ENCODE results near the gene SLC7A7. TPM values are rescaled to one million over a fixed set of nuclear protein-coding genes. Genes with fewer than 3 reads are reported as not detected.
"Not testable (repeated sequence)": the region's sequence is repeated elsewhere in the genome, so short reads cannot be mapped to it uniquely, and the experiment has no call there.

Gene SLC7A7
- total RNA-seq, 2 experiments from 2014 or later, result 0.38 to 0.60 TPM

DNA sequence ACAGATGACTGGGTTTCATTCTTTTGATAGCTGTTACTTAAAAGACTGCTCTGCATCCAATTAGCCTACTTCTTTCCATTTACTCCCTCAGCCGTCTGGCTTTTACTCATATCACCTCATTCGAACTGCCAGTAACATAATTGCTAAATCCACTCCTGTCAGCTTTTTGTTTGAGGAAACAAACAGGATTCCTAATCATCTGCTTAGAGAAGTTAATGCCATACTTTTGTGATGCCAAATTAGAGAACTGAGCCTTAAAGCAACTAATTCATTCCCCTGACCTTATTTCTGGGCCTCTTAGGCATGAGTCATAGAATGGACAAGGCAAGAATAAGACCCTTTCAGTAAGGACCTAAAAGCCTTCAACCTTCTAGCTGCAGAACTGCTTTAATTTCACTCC, 45.9 kb downstream of the SLC7A7 start:
- no peak overlapping the region for H3K4me3 Mint-ChIP-seq
- H3K36me3 Mint-ChIP-seq (ENCODE audit: low read depth), result peaks cover 63% of the 10 kb centered on the region
- H3K4me1 Mint-ChIP-seq, result peaks cover 35% of the 10 kb centered on the region
- peaks cover 2% of the 10 kb centered on the region for H3K9me3 Mint-ChIP-seq
- H3K27ac Mint-ChIP-seq, result no peak overlapping the region
- POLR2A ChIA-PET, result no interaction called here
- H3K27me3 Mint-ChIP-seq, result no peaks in the 10 kb centered on the region
- no peak for DNase-seq
- CTCF ChIA-PET, result no interaction called here

DNA sequence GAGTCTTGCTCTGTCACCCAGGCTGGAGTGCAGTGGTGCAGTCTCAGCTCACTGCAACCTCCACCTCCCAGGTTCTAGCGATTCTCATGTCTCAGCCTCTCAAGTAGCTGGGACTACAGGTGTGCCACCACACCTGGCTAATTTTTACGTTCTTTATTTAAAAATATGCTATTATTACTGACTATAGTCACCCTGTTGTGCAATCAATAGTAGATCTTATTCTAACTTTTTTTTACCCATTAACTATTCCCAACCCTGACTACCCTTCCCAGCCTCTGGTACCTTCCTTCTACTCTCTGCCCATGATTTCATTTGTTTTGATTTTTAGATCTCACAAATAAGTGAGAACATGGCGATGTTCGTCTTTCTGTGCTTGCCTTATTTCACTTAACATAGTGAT, 46.3 kb downstream of the SLC7A7 start:
- DNase-seq, result no peak
- H3K4me1 Mint-ChIP-seq, result peaks cover 35% of the 10 kb centered on the region
- CTCF ChIA-PET, result no interaction called here
- no peaks in the 10 kb centered on the region for H3K27me3 Mint-ChIP-seq
- POLR2A ChIA-PET, result no interaction called here
- H3K27ac Mint-ChIP-seq, result no peak overlapping the region
- H3K4me3 Mint-ChIP-seq, result no peak overlapping the region
- peaks cover 60% of the 10 kb centered on the region for H3K36me3 Mint-ChIP-seq (ENCODE audit: low read depth)
- peaks cover 2% of the 10 kb centered on the region for H3K9me3 Mint-ChIP-seq

DNA sequence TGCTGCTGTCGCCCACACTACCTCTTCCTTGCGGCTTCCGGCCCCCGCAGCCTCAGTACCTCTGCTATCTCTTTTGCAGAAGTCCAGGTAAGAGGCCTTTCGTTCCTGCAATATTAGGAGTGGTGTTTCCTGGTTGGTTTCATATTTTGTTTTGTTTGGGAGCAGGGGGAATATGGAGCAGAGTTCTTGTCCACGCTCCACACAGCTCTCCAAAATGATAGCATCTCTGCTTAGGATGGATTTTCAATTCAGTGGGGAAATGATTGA, 48.0 kb downstream of the SLC7A7 start:
- no peaks in the 10 kb centered on the region for H3K27me3 Mint-ChIP-seq
- H3K4me1 Mint-ChIP-seq, result peaks cover 35% of the 10 kb centered on the region
- peak overlapping the region; percentile 97 for H3K27ac Mint-ChIP-seq
- ChIA-PET CTCF (interaction anchor here (0.8 to 2.7 kb wide), 9 partner anchors 54 to 211 kb away, joined by 3 to 16 read pairs (median 6); partner anchors contain the start of genes DAD1, HAUS4 and PRMT5), POLR2A (interaction anchor here (1.3 to 3.3 kb wide), 16 partner anchors 8 to 1256 kb away, joined by 4 to 39 read pairs (median 10); partner anchors contain the start of genes ABHD4, ACIN1, C14orf119 and DAD1)
- peak overlapping the region; percentile 93 for H3K4me3 Mint-ChIP-seq
- H3K9me3 Mint-ChIP-seq, result peaks cover 8% of the 10 kb centered on the region
- no peak for DNase-seq
- H3K36me3 Mint-ChIP-seq (ENCODE audit: low read depth), result peaks cover 57% of the 10 kb centered on the region

DNA sequence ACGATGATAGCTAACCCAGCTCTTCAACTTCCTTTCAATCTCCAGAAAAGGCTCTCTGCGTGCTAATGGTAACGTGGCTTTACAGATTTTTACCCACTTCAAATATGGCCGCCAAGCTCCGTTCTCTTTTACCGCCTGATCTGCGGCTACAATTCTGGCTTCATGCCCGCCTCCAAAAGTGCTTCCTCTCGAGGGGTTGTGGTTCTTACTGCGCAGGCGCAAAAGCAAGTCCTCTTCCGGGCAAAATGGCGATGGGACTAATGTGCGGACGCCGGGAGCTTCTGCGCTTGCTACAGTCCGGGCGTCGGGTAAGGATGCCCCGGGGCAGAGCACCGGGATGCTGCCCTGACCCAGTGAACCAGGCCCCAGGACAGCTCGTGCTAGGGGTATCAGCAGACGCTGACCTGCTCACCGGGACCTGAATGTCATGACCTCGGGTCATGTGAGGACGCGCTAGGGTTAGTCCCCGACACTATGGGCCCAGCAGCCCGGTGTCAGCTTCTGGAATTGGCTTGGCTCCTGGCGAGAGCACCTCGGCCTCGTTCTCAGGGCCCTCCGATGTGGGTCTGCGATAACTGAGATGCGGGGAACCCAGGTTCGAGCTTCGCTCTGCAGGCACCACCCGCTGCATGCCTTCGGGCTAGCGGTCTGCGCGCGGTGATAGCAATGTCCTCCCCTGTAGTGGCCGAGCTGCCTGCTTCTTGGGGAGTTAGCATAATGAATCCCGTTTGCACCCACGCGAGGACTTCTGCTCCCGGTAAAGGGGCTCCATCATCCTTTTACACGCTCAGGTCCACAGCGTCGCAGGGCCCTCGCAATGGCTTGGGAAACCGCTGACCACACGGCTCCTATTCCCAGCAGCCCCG, 48.5 kb downstream of the SLC7A7 start, which contains the start of gene OXA1L:
Gene OXA1L (plus strand): TSS at position 232 of the 866 bp plus-strand sequence. CDS start 14 bp downstream, at position 246.
- Mint-ChIP-seq H3K4me3 (peak within 1 kb of the TSS; percentile 93), H3K27me3 (no peaks in the 10 kb centered on the region), H3K27ac (peak within 1 kb of the TSS; percentile 97), H3K4me1 (peaks cover 35% of the 10 kb centered on the region), H3K36me3 (ENCODE audit: low read depth) (peaks cover 59% of the 10 kb centered on the region), H3K9me3 (peaks cover 12% of the 10 kb centered on the region)
- ChIA-PET POLR2A (interaction anchor here (0.6 to 3.3 kb wide), 41 partner anchors 8 to 1366 kb away, joined by 3 to 39 read pairs (median 4); partner anchors contain the start of genes ABHD4, ACIN1, C14orf119 and DAD1), CTCF (interaction anchor here (0.6 to 2.8 kb wide), 23 partner anchors 10 to 864 kb away, joined by 3 to 22 read pairs (median 5); partner anchors contain the start of genes ACIN1, C14orf119, DAD1 and HAUS4)
- DNase-seq, result peak; percentile 97

DNA sequence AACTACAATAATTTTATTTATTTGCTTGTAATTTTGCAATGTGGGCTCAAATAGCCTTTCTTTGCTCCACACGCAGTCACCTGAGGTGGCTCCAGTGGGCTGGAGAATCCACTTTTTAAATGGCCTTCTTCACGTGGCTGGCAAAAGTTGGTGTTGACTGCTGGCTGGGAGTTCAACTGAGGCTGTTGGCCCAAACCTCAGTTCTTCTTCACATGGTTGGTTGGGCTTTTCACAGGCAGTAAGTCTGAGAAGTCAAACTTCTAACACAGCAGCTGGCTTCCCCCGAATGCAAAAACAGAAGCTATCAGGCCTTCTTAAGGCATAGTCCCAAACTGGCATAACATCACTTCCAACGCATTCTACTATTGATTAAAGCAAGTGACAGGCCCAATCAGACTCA, 50.9 kb downstream of the SLC7A7 start:
- Mint-ChIP-seq H3K27me3 (no peaks in the 10 kb centered on the region), H3K36me3 (ENCODE audit: low read depth) (peaks cover 41% of the 10 kb centered on the region), H3K9me3 (peaks cover 17% of the 10 kb centered on the region), H3K27ac (no peak overlapping the region), H3K4me1 (peaks cover 34% of the 10 kb centered on the region), H3K4me3 (no peak overlapping the region)
- POLR2A ChIA-PET, result no interaction called here
- CTCF ChIA-PET, result interaction anchor here (2.8 kb wide), 1 partner anchor 175 kb away, joined by 22 read pairs; the partner anchor contains the start of gene DAD1
- DNase-seq, result no peak

DNA sequence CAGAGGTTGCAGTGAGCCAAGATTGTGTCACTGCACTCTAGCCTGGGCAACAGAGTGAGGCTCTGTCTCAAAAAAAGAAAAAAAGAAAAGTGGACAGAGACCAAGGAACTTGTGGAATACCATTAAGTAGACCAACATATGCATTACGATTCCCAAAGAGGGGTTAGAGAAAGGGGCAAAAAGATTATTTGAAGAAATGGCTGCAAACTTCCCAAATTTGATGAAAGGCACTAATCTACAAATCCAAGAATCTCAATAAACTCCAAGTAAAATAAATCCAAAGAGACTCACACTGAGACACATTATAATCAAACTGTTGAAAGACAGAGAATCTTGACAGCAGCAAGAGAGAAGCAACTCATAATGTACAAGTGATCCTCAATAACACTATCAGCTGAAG, 53.5 kb downstream of the SLC7A7 start:
- POLR2A ChIA-PET, result no interaction called here

DNA sequence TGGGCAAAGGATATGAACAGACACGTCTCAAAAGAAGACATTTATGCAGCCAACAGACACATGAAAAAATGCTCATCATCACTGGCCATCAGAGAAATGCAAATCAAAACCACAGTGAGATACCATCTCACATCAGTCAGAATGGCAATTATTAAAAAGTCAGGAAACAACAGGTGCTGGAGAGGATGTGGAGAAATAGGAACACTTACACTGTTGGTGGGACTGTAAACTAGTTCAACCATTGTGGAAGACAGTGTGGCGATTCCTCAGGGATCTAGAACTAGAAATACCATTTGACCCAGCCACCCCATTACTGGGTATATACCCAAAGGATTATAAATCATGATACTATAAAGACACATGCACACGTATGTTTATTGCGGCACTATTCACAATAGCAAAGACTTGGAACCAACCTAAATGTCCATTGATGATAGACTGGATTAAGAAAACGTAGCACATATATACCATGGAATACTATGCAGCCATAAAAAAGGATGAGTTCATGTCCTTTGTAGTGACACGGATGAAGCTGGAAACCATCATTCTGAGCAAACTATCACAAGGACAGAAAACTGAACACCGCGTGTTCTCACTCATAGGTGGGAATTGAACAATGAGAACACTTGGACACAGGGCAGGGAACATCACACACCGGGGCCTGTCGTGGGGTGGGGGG, 57.1 kb downstream of the SLC7A7 start:
- H3K27me3 Mint-ChIP-seq, H3K27ac Mint-ChIP-seq, H3K4me3 Mint-ChIP-seq, H3K4me1 Mint-ChIP-seq, CTCF ChIA-PET, POLR2A ChIA-PET, DNase-seq: not testable (repeated sequence)
- H3K36me3 Mint-ChIP-seq (ENCODE audit: low read depth), result peaks cover 16% of the 10 kb centered on the region
- peaks cover 16% of the 10 kb centered on the region for H3K9me3 Mint-ChIP-seq

More for the DNA sequence above, 53.5 kb downstream of the SLC7A7 start:
- CTCF ChIA-PET, result no interaction called here
- Mint-ChIP-seq H3K4me1 (peaks cover 14% of the 10 kb centered on the region), H3K9me3 (peaks cover 17% of the 10 kb centered on the region), H3K36me3 (ENCODE audit: low read depth) (peaks cover 22% of the 10 kb centered on the region), H3K27me3 (peaks cover 1% of the 10 kb centered on the region), H3K27ac (no peak overlapping the region), H3K4me3 (no peak overlapping the region)
- DNase-seq, result no peak

DNA sequence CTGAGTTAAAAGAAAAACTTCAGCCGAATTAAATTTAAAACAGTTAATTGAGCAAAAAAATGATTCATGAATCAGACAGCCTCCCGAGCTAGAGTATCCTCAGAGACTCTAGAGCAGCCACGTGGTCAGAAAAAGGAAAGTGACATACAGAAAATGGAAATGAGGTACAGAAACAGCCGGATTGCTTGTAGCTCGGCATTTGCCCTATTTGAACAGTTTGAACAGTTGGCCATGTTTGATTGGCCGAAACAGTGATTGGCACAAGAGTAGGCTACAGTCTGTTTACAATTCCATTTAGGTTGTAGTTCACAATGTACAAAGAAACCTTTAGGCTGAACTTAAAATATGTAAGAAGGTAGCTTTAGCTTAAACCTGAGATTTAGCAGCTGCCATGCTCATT, 61.6 kb downstream of the SLC7A7 start:
- no peaks in the 10 kb centered on the region for H3K36me3 Mint-ChIP-seq (ENCODE audit: low read depth)
- peaks cover 32% of the 10 kb centered on the region for H3K27me3 Mint-ChIP-seq
- no peak for DNase-seq
- H3K9me3 Mint-ChIP-seq, result no peaks in the 10 kb centered on the region
- ChIA-PET POLR2A (no interaction called here), CTCF (interaction anchor here (1.3 kb wide), 1 partner anchor 12 kb away, joined by 5 read pairs; the partner anchor contains the start of gene OXA1L)
- H3K4me3 Mint-ChIP-seq, result no peak overlapping the region
- peaks cover 4% of the 10 kb centered on the region for H3K4me1 Mint-ChIP-seq
- no peak overlapping the region for H3K27ac Mint-ChIP-seq

DNA sequence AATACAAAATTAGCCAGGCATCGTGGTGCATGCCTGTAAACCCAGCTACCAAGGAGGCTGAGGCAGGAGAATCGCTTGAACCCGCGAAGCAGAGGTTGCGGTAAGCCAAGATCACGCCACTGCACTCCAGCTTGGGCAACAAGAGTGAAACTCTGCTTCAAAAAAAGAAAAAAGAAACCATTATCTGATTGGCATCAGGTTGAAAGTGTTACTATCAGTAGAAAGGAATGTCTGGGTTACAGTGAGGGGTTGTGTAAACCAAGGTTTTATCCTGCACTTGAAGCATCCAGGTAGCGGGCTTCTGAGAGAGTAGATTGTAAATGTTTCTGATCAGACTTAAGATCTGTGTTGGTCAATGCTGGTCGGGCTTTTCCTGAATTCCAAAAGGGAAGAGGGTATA, 62.8 kb downstream of the SLC7A7 start:
- Mint-ChIP-seq H3K27ac (no peak overlapping the region), H3K27me3 (peaks cover 42% of the 10 kb centered on the region), H3K4me1 (peaks cover 6% of the 10 kb centered on the region), H3K36me3 (ENCODE audit: low read depth) (no peaks in the 10 kb centered on the region), H3K4me3 (no peak overlapping the region), H3K9me3 (no peaks in the 10 kb centered on the region)
- ChIA-PET CTCF (interaction anchor here (0.7 to 1.3 kb wide), 2 partner anchors 14 to 20 kb away, joined by 4 to 5 read pairs; partner anchors contain the start of gene OXA1L), POLR2A (no interaction called here)
- DNase-seq, result no peak

DNA sequence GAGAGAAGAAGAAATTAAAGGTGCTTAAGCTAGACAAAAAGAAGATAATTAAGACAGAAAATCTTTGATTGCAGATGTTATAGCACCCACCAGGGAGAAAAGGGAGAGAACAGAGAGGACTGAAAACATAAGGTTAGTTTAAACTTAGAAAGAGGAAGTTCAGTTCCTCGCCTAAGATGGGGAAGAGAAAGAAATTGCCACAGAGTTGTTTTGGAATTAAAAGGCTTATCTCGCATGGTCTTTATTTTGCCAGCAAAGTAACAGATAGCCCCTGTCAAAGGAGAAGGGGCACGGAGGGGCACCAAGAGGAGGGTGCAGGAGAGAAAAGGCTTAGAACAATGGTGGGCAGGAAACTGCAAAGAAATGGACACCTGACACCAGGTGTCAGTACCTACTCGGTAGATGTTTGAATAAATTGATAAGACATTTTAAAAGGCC, 66.6 kb downstream of the SLC7A7 start:
- CTCF ChIA-PET, result interaction anchor here (0.6 to 2.4 kb wide), 4 partner anchors 17 to 169 kb away, joined by 3 to 5 read pairs (median 3); partner anchors contain the start of gene OXA1L
- peaks cover 47% of the 10 kb centered on the region for H3K27me3 Mint-ChIP-seq
- no peak overlapping the region for H3K27ac Mint-ChIP-seq
- DNase-seq, result no peak
- H3K36me3 Mint-ChIP-seq (ENCODE audit: low read depth), result no peaks in the 10 kb centered on the region
- POLR2A ChIA-PET, result interaction anchor here (1.4 kb wide), 2 partner anchors 17 to 18 kb away, joined by 4 to 5 read pairs; partner anchors contain the start of gene OXA1L
- H3K4me3 Mint-ChIP-seq, result no peak overlapping the region
- H3K9me3 Mint-ChIP-seq, result no peaks in the 10 kb centered on the region
- peaks cover 6% of the 10 kb centered on the region for H3K4me1 Mint-ChIP-seq

DNA sequence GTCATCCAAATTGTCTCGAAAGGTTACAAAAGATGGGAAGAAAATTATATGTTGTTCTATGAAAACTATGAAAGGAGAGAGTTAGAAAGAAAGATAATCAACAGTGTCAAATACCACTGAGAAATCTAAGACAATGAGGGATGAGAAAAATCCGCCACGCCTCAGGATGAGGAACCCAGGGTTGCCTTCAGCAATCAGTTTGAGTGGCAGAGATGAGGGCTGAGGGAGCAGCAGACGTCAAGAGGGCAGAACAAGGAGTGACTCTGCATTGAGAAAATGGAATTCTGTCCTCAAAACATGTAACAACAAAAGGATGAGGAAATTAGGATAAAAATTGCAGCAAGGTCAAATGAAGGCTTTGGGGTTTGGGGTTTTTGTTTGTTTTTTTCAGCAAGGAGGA, 67.0 kb downstream of the SLC7A7 start:
- no peak overlapping the region for H3K27ac Mint-ChIP-seq
- POLR2A ChIA-PET, result interaction anchor here (1.4 kb wide), 1 partner anchor 18 kb away, joined by 5 read pairs; the partner anchor contains the start of gene OXA1L

DNA sequence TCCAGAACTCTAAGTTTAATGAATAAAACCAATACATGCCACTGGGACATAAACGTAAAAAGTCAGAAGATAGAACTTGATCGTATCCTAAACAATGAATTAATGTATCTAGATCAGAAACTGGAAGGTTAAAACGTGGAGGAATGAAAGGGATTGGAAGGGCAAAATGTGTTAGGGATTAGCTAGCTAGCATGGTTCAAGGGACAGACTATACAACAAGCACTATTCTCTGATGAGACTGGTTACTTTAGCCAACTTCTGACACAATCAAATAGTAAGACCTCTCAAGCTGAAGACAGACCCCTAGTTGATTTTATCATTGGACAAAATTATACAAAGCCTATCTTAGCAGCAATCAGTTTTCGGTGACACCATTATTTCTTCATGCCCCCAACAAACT, 67.5 kb downstream of the SLC7A7 start:
- H3K9me3 Mint-ChIP-seq, result no peaks in the 10 kb centered on the region
- no peaks in the 10 kb centered on the region for H3K36me3 Mint-ChIP-seq (ENCODE audit: low read depth)
- peaks cover 6% of the 10 kb centered on the region for H3K4me1 Mint-ChIP-seq
- POLR2A ChIA-PET, result interaction anchor here (1.4 kb wide), 1 partner anchor 18 kb away, joined by 5 read pairs; the partner anchor contains the start of gene OXA1L
- peaks cover 44% of the 10 kb centered on the region for H3K27me3 Mint-ChIP-seq
- no peak overlapping the region for H3K4me3 Mint-ChIP-seq
- no peak overlapping the region for H3K27ac Mint-ChIP-seq
- no peak for DNase-seq
- CTCF ChIA-PET, result interaction anchor here (0.6 kb wide), 1 partner anchor 168 kb away, joined by 3 read pairs; no protein-coding TSS in a partner anchor

More for the DNA sequence above, 67.0 kb downstream of the SLC7A7 start:
- Mint-ChIP-seq H3K27me3 (peaks cover 44% of the 10 kb centered on the region), H3K4me1 (peaks cover 6% of the 10 kb centered on the region), H3K9me3 (no peaks in the 10 kb centered on the region), H3K4me3 (no peak overlapping the region), H3K36me3 (ENCODE audit: low read depth) (no peaks in the 10 kb centered on the region)
- CTCF ChIA-PET, result interaction anchor here (0.6 kb wide), 1 partner anchor 169 kb away, joined by 3 read pairs; no protein-coding TSS in a partner anchor
- no peak for DNase-seq

All from activated CD4-positive, alpha-beta memory T cell treated with anti-CD3 and anti-CD28 coated beads, Interleukin-2, amount 10 ng/mL, durations not matched to agents 7 days and 5 days (primary cell).